GM21737 (cell line): ENCODE data around the gene CCDC33.

Experiments
- ATAC-seq: cut with Tn5 transposase; IDR thresholded peaks from one replicate; pipeline ENCODE4 v1.9.1; 2021; ENCODE audit warnings: mild to moderate bottlenecking, moderate library complexity; ENCODE audit not compliant: unreplicated experiment

Gene CCDC33

DNA sequence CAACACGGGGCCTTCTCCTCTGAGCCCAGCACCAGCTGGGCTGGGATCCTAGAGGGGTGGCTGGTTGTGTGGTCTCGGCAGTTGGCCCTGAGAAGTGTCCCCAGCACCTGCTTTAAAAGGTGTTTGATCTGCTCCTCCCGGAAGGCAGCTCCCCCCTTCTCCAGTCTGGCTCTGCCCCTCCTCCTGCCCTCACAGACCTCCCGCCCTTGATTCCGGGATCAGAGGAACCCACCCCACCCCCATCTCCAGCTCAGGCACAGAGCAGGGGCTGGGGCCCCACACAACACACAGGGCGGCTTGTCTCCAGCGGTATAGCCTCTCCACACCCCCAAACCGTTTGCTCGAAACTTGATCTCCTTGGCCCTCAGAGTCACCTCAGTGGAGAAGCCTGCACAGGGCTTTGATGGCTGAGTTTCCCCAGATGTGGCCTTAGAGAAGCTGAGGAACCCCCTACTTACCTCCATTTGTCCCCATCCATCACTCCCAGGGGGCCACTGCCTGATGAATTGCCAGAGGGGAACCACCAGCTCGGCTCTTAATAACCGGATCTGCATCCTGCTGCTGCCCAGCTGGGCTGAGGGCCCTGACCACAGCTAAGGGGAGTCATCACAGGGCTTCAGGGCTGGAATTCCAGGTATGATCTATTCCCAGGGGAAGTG lies 27.1 kb upstream of the CCDC33 start:
- no peak for ATAC-seq

DNA sequence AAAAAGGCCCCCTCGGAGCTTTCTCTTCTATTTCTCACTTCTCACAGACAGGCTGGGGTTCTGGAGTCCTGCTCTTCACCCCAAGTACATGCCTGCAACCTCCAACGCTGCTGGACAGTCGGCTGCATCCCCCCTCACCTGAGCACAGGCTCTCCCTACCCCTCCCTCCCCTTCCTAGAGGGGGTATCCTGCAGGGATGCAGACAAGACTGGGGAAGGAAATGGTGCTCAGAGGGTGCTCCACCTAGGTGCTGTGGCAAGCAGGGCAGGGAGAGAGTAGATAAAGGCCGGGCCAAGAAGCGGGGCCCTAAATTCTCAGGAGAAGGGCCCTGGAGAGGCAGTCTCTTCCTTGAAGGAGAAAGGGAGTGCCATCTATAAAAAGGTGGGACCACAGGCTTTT lies 26.6 kb upstream of the CCDC33 start:
- ATAC-seq, result no peak

DNA sequence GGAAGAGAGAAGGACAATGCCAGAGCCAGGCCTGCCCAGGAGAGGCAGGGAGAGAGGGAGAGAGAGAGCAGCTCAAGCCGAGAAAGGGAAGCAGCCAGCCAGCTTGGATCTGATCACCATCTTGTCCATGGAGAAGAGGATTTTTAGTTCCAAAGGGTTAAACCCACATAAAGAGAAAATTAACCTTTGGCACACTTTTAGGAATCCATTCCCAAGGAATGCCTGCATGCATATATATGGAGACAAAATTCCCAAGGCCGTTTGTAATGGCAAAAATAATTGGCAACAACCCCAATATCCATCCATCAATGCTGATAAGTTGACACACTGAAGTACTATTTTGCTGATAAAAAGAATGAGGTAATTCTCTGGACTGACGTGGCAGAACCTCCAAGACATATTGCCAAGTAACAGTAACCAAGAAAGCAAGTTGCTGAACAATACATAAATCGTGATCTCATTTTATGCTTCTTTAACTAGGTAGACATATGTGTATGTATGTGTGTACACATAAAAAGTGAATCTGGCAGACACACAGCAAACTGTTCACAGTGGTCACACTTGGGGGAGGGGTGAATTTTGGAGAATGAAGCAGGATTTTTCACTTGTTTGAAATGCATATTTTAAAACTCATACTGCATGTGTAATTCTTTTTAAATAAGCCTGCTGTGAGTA lies 26.0 kb upstream of the CCDC33 start:
- ATAC-seq, result no peak

DNA sequence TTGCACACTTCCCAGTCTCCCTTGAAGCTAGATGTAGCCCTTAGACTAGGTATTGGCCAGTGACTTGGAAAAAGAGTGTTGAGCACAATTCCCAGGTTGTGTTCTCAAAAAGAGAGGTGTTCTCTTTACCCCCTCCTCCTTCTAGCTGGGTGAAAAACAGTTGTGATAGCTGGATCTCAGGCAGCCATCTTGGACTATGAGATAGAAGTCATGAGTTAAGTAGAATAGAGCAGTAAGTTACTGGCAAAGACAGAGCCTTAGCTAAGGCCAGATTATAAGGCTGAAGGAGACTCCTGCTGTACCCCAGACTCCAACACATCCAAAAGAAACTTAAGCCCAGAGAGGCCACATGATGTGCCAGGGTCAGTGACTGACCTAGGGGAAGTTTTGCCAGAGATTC lies 25.4 kb upstream of the CCDC33 start:
- ATAC-seq, result no peak

DNA sequence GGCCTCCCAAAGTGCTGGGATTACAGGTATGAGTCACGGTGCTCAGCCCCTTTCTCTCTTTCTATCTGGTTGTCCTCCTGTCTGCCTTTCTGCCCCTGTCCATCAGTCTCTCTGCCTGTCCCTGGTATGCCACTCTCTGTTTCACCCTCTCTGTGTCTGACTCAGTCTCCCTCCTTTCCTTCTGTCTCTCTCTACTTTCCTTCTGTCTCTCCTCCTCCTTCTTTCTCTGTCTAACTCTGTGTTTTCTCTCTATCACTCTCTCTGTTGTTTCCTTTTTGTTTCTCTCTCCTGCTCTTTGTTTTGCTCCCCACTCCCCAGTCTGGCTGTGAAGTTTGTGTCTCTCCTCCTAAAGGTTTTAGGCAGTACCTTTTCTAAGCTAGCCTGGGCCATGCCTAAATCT lies 24.5 kb upstream of the CCDC33 start:
- no peak for ATAC-seq

DNA sequence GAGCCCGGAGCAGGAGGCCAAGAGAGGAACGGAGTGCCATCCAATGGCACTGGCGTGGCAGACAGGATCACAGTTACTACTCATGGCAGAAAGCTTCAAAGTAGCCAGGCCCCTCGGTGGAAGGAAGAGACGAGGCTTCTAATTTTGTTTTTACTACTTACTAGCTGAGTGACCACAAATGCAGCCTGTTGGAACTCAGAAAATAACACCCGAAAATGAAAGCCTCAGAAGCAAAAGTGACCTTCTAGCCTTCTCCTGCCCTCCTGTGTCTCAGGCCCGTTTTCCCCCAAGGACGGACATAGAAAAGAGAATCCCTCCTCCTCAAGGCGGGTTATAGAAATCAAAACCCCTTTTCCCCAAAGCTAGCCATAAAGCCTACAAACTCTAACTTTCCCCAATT lies 23.6 kb upstream of the CCDC33 start:
- no peak for ATAC-seq

DNA sequence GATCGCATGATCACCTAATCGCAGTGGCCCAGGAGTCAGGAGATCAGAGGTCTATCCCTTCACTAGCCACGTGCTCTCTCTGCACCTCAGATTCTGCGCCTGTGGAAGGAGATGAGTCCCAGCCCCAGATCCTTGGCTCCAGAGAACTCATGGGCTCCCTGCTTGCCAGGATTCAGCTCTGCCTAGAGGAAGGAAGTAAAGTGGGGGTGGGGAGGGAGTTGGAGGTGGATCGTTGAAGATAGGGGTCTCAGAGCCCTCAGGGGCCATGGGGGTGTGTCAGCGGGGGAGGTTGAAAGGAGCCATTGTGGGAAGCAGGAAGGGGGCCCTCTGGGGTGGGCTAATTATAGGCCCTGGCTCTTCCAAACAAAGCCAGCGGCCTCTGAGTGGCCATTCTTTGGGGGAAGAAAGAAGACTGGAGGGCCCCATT lies 22.3 kb upstream of the CCDC33 start:
- ATAC-seq, result no peak

DNA sequence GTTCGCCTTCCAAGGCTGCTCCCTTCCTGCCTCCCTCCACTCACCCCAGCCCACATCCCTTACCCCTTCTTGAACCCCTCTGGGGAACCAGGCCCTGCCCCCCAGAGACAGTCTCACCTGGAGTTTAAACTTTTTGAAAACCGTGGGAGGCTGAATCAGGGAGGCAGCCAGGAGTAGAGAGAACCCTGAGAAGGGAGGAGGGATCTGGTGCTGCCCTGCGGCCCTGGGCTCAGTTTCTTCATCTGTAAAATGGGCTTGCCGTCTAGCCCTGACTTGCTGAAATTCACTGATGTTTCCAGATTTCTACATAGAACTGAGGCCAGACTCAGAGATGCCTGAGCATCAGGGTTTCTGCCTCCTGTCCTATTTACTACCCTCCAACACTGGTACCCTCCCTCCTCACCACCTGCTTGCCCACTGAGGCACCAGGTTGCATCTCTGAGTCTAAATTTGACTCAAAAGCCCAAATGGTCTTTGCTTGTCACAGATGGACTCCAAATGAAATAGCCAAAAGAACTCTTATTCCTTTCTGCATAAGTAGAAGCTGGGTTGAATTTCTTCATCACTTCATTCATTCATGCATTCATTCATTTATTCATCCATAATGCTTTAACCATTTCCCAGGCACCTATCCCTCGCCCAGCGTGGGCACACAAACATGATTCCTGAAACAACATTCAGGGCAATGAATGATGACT lies 21.7 kb upstream of the CCDC33 start:
- ATAC-seq, result no peak

DNA sequence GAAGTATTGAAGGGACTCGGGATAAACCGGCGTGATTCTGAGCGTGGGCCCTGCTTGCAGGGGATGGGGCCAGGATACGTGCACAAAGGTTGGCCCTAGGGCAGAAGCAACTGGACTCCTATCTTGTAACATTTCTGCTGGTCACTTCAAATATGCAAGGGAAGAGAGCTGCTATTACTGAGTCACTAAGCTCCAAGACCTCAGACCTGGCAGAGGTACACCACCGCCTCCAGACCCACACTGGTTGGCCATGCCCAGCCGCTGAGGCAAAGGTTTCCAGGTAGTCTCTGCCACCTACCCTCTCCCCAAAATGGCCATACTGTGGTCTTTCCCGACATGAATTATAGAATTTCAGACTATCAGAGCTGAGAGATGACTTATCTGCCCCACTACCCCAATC lies 20.2 kb upstream of the CCDC33 start:
- ATAC-seq, result no peak

DNA sequence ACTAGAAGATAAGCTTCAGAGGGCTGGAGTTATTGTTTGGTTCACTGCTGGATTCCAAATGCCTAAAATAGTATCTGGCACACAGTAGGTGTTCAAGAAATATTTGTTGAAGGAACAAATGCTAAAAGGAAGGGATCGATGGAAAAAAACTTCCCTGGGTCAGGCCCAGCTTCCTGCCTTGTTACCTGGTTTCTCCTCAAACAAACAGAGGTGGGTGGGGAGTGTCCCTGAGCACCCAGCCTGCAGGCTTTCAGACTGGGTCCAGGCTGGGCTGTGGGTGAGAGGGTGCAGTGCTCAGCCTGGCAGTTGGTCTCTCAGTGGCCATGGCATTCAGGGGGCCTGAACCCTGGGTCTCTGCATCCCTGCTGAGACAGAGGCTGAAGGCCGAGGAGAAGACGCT lies 19.2 kb upstream of the CCDC33 start:
- ATAC-seq, result no peak

DNA sequence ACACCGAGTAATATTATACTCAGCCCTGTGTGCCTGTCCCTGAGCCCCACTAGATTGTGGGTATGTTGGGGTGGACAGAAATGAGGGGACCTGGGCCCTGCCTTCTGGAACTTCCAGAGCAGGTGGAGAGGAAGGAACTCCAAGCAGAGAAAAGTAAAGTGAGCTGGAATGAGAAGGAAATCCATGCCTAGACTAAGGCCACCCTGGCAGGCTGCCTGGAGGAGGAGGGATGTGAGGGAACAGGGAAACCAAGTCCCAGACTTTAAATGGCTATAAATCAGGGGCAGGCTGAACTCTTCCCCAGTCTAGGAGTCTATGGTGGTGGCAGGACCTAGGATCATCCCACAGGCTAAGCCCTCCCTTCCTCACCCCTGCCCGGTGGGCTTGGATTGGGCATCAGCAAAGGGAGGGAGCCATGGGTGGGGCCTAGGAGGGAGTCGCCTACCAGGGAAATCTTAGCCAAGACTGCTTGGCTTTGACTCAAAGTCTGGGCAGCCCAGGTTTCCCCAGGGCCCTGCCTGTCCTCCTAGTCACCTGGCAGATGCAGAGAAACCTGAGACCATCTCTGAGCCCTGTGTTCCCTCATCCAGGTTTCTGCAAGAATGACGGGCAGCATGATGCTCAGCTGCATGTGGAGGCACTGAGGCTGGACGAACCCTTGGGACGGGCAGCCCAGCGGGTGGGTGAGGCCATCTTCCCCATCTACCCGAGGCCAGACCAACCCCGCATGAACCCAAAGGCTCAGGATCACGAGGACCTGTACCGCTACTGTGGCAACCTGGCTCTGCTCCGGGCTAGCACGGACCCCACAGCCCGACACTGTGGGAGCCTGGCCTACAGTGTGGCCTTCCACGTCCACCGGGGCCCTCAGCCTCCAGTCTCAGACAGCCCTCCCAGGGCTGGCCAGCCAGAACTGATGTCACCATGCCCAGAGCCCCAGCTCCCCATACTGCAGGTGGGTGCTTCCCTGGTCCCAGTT lies 17.9 kb upstream of the CCDC33 start:
- ATAC-seq, result no peak

DNA sequence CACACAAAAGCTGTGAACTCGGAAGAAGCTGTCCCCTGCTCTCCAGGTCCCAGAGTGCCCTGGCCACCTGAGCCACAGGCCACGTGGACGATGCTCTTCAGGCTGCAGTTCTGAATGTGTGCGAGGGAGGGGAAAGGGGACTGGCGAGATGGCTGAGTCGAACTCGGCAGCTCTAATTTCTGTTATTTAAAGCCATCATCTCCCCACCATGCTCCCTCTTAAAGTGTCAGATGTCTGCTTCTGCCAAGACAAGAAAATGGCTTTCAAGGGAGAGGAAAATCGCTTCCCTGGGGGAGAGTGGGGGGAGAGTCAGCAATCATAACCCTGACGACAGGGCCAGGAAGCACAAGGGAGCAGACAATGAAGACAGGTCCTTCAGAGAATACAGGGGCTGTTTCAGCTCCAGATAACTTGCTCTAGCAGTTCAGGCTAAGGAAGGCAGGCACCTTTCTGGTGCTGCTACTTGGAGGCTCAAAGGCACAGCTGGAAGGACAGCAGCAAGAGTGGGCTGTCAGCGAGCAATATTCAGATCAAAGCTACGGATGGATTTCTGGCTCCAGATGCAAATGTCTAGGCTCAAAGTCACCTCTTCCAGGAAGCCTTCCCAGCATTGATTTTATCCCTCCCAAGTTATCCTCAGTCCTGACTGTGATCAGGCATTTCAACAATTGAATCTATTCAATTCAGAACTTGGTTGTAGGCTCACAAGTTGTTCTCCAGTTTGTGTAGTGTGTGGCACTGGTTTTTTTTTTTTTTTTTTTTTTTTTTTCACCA lies 15.5 kb upstream of the CCDC33 start:
- no peak for ATAC-seq

DNA sequence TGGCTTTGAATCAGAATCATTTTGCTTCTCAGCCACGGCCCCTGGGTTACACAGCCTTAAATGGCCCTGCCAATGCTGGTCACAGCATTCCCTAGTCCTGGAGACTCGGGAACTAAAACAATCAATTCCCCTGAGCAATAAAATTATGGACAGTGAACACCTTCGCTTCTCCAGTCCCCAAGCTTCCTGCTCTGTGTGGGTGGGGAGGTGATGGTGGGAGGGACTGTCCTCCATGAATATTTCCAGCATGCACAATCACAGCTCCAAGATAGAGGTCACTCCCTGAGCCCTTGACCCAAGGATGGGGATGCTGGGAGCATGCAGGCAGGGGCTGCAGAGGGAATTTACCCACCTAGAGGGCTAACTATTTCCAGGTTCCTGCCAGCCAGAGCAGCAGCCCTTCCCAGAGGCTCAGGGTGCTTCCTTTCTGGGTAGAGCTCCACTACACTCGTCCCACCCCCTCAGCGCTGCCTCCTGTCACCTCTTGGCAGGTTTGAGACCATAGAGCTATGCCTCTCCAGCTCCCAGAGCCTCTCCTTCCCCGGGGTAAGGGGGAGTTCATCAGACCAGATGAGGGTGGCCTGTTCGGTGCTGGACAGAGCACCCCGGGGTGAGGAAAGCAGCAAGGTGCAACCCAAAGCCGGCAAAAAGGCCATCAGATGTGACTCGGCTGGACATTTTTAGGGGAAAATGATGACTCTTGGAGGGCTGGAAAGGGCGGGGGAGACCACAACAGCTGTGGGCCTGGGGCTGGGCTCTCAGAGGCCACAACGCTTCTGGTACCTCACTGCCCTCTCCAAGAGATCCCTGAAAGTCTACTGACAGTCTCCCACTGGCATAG lies 14.5 kb upstream of the CCDC33 start:
- ATAC-seq, result no peak

DNA sequence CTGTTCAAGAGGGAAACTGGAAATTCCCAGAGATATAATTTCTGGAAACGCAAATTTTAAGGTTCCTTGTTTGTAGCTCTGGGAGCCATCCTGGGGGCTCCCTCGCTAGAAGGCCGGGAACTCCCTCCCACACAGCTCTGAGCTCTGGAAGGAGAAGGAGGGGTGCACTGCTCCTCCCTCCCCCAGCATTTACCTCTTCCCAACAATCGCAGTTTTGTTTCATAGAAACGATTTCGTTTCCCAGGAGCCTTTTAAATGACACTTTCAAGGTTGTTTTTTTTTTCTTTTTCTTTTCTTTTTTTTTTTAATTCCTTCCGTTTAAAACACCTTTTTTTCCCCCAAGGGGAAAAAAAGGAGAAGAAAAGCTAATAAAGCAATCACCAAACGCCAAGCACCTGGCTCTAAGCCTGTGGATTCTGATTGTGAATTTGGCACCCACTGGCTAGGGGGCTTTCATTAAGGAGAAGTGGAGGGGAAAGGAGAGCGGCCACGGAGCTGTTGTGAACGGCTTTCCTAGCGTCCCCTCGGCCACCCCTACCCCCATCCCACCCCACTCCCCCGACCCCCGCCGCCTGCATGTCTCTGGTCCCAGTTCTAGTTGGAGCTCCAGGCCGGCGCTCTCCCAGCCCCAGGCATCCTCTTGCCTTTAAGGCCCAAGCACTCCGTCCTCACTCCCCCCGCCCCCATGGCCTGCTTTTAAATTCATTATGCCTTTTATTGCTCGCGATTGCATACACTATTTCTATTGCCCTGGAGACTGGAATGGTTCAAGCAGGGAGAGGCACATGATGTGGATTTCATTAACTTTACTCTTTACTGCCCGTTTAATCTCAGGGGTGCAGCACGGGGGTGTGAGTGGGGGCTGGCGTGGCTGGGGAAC lies 13.6 kb upstream of the CCDC33 start:
- ATAC-seq, result no peak

DNA sequence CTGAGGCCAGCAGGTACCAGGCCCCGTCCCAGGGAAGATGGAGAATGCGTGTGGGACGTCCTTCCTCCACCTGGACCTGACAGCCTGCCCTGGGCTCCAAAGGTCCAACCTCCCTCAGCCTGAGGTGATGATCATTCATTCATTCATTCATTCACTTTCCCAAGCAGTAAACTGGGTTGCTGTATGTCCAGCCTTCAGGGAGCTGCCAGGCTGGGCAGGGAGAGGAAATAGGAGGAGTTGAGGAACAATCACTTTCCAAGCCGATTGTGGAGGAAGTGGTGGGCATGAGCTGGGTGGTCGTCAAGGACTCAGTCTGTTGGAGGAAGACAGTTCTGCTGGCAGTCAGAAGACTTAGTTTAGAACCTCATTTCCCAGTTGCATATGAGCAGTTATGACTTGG lies 10.2 kb upstream of the CCDC33 start:
- no peak for ATAC-seq

DNA sequence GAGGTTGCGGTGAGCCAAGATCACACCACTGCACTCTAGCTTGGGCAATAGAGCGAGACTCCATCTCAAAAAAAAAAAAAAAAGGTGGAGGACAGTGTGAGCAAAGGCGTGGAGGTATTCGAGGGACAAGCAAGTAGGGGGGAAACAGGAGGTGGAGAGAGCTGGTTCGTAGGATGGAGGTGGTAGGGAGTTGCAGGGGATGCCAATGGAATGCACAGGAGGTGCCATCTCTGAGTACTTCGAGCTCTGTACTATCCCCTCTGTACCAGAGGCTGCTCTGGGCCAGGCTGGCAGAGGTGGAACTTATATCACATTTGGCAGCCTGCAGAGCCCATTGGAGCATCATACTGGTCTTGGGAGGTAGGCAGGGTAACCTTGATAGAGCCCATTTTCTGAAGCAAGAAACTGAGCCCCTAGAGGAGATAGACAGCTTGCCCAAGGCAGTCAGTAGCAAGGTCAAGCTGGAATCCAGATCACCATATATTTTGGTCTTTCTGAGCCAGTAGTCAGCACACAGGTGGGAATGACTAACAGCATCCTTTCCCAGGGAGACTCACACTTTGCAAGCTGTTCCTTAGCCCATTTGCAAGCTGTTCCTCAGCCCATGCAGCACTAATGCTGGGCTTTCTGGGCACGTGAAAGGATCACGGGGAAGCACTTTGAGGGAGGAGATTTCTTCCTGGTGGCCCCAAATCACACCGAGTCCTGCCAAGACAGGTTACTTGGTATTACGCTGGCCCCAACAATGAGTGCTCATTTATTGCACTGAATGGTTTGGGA lies 9.2 kb upstream of the CCDC33 start:
- ATAC-seq, result no peak

DNA sequence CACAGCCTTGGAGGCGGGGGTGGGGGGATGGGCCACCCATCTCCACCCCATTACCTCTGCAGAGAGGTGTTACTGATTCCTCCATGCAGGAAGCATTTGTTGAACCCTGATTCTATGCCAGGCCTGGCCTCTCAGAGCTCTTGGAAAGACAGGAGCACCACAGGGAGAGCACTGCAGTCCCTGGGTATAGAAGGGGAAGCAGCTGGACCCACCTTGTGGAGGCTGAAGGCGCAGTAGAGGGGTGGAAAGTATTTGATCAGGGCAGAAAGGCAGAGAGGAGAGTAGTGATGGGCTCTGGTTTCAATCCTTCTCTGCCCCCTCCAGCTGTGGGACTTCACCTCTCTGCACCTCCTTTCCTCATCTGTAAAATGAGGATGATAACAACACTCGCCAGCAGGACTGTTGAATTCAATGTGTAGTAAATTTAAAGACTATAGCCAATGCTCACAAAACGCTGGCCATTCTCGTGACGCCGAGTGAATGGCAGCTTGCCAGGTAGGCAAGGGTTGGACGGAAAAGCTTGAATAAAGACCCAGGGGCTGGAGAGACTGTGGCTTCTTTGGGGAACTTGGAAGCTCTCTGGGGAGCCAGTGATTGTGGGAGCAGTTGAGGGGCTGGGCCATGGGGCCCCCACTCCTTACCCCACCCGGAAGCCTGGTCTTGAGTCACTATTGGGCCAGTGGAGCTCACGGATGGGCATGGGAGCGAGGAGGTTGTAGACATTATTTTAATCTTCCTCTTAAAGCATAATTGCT lies 8.0 kb upstream of the CCDC33 start:
- no peak for ATAC-seq
